Esophagus squamous epithelium (tissue), 5 donors: ENCODE measurements around the gene AREL1. TPM values are rescaled to one million over a fixed set of nuclear protein-coding genes. Genes with fewer than 3 reads are reported as not detected.

Experiments used
- DNase-seq: peaks from one replicate; lab custom pipeline; 2025; lab: John Stamatoyannopoulos, UW
- H3K27ac ChIP-seq, 4 donors: fragments of 200-600 bp; sonication (generic); one replicate each; pipeline ENCODE4 v1.5.1; 2016 to 2019; ENCODE audit warnings: mild to moderate bottlenecking in 1 of 4
- H3K27me3 ChIP-seq, 4 donors: fragments of 200-600 bp; sonication (generic); 1 replicate in 3 of 4; 2 replicates in 1 of 4; pipeline versions ENCODE4 v1.5.1 to v1.6.0; 2017 to 2021; ENCODE audit warnings: antibody characterized with exemption in 1 of 4
- H3K36me3 ChIP-seq, 3 donors: fragments of 200-600 bp; sonication (generic); one replicate each; pipeline ENCODE4 v1.5.1; 2016 to 2019
- H3K4me1 ChIP-seq, 3 donors: fragments of 200-600 bp; sonication (generic); one replicate each; pipeline ENCODE4 v1.5.1; 2017 to 2019
- H3K4me3 ChIP-seq, 4 donors: fragments of 200-600 bp; sonication (generic); 1 replicate in 3 of 4; 2 replicates in 1 of 4; pipeline ENCODE4 v1.5.1; 2016 to 2019; ENCODE audit warnings: mild to moderate bottlenecking in 2 of 4, moderate library complexity in 1 of 4
- H3K9me3 ChIP-seq, 3 donors: fragments of 200-600 bp; sonication (generic); one replicate each; pipeline ENCODE4 v1.5.1; 2016 to 2019
- POLR2A ChIP-seq, 4 donors: fragments of 450-650 bp; IDR thresholded peaks; one replicate each; pipeline ENCODE4 v1.6.1; 2017; ENCODE audit warnings: antibody characterized with exemption in 4 of 4, mild to moderate bottlenecking in 4 of 4, moderate library complexity in 3 of 4
- WGBS, 2 donors: methylation state at CpG; one replicate each; pipeline ENCODE4 v1.1.5; 2018; 5-methylcytosine and 5-hydroxymethylcytosine counted together
- intact Hi-C: fragments of 100-400 bp; cut with DNase I; formaldehyde crosslinking; loops from one replicate; pipeline ENCODE4 v1.15.0; 2022
- total RNA-seq, 4 donors: library from RNA; depleted of rRNA; stranded (reverse); fragments of >200 nt; gene quantifications; one replicate each; pipeline ENCODE4 v1.1.0, GENCODE V29; 2016
- TF ChIP-seq, protein P1 (sequence below), 6 experiments: fragments of 450-650 bp in 4 of 6; fragments of 200-600 bp in 2 of 6; sonication (generic) in 2 of 6; IDR thresholded peaks; one replicate each; pipeline ENCODE4 v1.5.1; 2016 to 2019; ENCODE audit warnings: antibody characterized with exemption in 6 of 6, mild to moderate bottlenecking in 4 of 6, moderate library complexity in 4 of 6
- donor health status: DM: yes; HTN: yes; CAD: no.

Gene AREL1
- total RNA-seq, 4 donors from 2014 or later, result 17.0 to 21.6 (median 19.8) TPM

- peaks cover 0 to 4% (median 0%) of the 10 kb centered on the region in 4 donors for H3K27me3 ChIP-seq
- TF ChIP-seq POLR2A (IDR thresholded peaks at IDR 0.05), result no peak
- TF ChIP-seq, protein P1, sequence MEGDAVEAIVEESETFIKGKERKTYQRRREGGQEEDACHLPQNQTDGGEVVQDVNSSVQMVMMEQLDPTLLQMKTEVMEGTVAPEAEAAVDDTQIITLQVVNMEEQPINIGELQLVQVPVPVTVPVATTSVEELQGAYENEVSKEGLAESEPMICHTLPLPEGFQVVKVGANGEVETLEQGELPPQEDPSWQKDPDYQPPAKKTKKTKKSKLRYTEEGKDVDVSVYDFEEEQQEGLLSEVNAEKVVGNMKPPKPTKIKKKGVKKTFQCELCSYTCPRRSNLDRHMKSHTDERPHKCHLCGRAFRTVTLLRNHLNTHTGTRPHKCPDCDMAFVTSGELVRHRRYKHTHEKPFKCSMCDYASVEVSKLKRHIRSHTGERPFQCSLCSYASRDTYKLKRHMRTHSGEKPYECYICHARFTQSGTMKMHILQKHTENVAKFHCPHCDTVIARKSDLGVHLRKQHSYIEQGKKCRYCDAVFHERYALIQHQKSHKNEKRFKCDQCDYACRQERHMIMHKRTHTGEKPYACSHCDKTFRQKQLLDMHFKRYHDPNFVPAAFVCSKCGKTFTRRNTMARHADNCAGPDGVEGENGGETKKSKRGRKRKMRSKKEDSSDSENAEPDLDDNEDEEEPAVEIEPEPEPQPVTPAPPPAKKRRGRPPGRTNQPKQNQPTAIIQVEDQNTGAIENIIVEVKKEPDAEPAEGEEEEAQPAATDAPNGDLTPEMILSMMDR (IDR thresholded peaks at IDR 0.05), result no peak
- no peaks in the 10 kb centered on the region for H3K36me3 ChIP-seq
- H3K4me1 ChIP-seq, result peaks cover 0 to 34% (median 14%) of the 10 kb centered on the region in 3 donors
- H3K4me3 ChIP-seq, result no peak overlapping the region
- WGBS, 2 donors, result 56 to 66% methylated on average over 1 to 5 of the region's 10 CpGs
- H3K9me3 ChIP-seq, result no peaks in the 10 kb centered on the region
- intact Hi-C loops, result no loop called here
- no peak overlapping the region for H3K27ac ChIP-seq
- no peak for DNase-seq
Measured at GRCh38 chr14:74636424-74637177, 76.3 kb downstream of the AREL1 start.

- no peak overlapping the region for H3K4me3 ChIP-seq
- DNase-seq, result no peak
- TF ChIP-seq, protein P1 (IDR thresholded peaks at IDR 0.05), result no peak
- TF ChIP-seq POLR2A (IDR thresholded peaks at IDR 0.05), result no peak
- no peaks in the 10 kb centered on the region for H3K36me3 ChIP-seq
- H3K9me3 ChIP-seq, result no peaks in the 10 kb centered on the region
- H3K27ac ChIP-seq, result no peak overlapping the region
- WGBS, 2 donors, result 71 to 76% methylated on average over 3 of the region's 3 CpGs
- H3K4me1 ChIP-seq, result peaks cover 0 to 40% (median 14%) of the 10 kb centered on the region in 3 donors
- H3K27me3 ChIP-seq, result peaks cover 0 to 4% (median 0%) of the 10 kb centered on the region in 4 donors
- intact Hi-C loops, result no loop called here
Measured at GRCh38 chr14:74635847-74636246, 77.0 kb downstream of the AREL1 start.

- peaks cover 0 to 4% (median 0%) of the 10 kb centered on the region in 4 donors for H3K27me3 ChIP-seq
- DNase-seq, result no peak
- H3K4me1 ChIP-seq, result peaks cover 0 to 40% (median 14%) of the 10 kb centered on the region in 3 donors
- no peaks in the 10 kb centered on the region for H3K36me3 ChIP-seq
- WGBS, 2 donors, result 84 to 100% methylated on average over 1 to 2 of the region's 2 CpGs
- TF ChIP-seq, protein P1 (IDR thresholded peaks at IDR 0.05), result no peak
- no peak for TF ChIP-seq POLR2A (IDR thresholded peaks at IDR 0.05)
- no peak overlapping the region for H3K27ac ChIP-seq
- H3K4me3 ChIP-seq, result no peak overlapping the region
- intact Hi-C loops, result no loop called here
- H3K9me3 ChIP-seq, result no peaks in the 10 kb centered on the region
Measured at GRCh38 chr14:74634964-74635363, 77.9 kb downstream of the AREL1 start.

DNA sequence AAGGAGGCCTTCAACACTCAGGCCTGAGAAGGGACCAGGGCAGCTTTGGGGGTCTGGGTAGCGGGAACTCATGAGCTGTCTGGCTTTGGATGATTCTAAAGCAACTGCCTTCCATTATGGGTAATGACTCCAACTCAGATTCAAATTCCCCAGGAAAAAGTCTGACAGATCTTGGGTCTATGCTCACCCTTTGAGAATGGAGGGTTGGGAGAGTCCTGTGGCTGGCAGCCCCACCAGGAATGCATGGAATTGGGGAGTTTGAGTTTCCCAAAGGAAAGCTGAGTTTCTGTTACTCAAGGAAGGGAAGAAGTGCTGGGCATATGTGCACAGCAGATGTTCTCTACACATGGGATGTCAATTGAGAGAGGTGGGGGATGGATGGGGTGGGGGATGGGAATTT, 78.4 kb downstream of the AREL1 start:
- Histone ChIP-seq H3K4me3 (no peak overlapping the region), H3K27ac (no peak overlapping the region), H3K27me3 (peaks cover 0 to 4% (median 0%) of the 10 kb centered on the region in 4 donors), H3K9me3 (no peaks in the 10 kb centered on the region), H3K4me1 (peaks cover 0 to 44% (median 14%) of the 10 kb centered on the region in 3 donors), H3K36me3 (no peaks in the 10 kb centered on the region)
- TF ChIP-seq, protein P1 (IDR thresholded peaks at IDR 0.05), result no peak
- TF ChIP-seq POLR2A (IDR thresholded peaks at IDR 0.05), result no peak
- WGBS, 2 donors, result 100% methylated on average over 1 of the region's 1 CpG
- DNase-seq, result no peak
- intact Hi-C loops, result no loop called here

- Histone ChIP-seq H3K4me3 (no peak overlapping the region), H3K27me3 (no peaks in the 10 kb centered on the region), H3K36me3 (no peaks in the 10 kb centered on the region), H3K9me3 (no peaks in the 10 kb centered on the region), H3K4me1 (peaks cover 0 to 20% (median 0%) of the 10 kb centered on the region in 3 donors), H3K27ac (no peak overlapping the region)
- DNase-seq, result no peak
- WGBS, 2 donors, result 78 to 83% methylated on average over 12 to 15 of the region's 15 CpGs
- TF ChIP-seq, protein P1 (IDR thresholded peaks at IDR 0.05), result no peak
- TF ChIP-seq POLR2A (IDR thresholded peaks at IDR 0.05), result no peak
- intact Hi-C loops, result no loop called here
Measured at GRCh38 chr14:74630881-74631690, 81.8 kb downstream of the AREL1 start.
